Measurements from ENCODE around the gene COL6A2.

- TF ChIP-seq CTCF (IDR thresholded peaks at IDR 0.05; ENCODE audit: low read depth, low read length, poor library complexity, severe bottlenecking): no peak
- no peak for TF ChIP-seq EZH2phosphoT487 (IDR thresholded peaks at IDR 0.05; ENCODE audit: borderline replicate concordance, low read length)
These were observed 63.2 kb downstream of the COL6A2 start for GRCh38 chr21:46160907-46161632.

Measured in DOHH2 (cell line).